ENCODE measurements around the gene ST7.

Gene ST7

DNA sequence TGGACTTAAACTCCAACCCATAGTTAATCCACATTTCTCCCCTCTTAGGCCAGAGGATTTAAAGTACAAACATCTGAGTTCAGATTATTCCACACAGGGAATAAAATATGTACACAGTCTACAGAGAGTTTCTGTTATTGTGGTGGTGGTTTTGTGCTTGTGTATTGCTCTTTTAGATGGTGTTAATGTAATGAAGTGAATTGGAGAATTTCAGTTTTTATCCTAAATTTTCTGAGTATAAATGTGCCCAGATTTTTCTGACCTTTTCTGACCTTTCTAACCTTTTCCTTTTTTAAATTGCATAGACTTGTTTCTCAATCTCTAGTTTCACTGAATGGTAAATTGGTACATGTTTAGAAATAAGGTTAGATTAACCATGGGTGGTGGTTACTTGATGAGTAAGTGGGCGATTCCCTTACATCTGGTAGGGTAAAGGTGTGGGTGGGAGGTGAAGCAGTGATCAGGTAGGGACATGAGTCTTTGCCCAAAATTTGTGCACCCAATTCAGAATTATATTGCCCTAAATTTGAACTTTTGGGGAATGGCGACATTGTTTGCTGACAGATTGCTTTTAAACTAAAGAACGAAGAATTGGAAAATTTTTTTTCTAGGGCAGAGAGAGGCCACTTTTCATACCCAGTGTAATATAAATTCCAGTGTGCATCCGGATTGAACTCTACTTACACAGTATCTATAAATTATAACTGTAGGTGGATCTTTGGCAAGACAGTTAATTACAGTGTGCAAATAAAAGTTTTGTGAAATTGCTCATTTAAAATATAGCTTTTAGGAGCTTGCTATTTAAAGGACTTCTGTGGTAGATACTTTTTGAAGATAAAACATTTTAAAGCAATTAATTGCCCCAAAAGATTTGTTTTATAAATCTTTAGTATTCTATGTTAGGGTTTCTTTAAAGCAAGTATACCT, 62.2 kb downstream of the ST7 start (continued):
- TF ChIP-seq, protein P1, sequence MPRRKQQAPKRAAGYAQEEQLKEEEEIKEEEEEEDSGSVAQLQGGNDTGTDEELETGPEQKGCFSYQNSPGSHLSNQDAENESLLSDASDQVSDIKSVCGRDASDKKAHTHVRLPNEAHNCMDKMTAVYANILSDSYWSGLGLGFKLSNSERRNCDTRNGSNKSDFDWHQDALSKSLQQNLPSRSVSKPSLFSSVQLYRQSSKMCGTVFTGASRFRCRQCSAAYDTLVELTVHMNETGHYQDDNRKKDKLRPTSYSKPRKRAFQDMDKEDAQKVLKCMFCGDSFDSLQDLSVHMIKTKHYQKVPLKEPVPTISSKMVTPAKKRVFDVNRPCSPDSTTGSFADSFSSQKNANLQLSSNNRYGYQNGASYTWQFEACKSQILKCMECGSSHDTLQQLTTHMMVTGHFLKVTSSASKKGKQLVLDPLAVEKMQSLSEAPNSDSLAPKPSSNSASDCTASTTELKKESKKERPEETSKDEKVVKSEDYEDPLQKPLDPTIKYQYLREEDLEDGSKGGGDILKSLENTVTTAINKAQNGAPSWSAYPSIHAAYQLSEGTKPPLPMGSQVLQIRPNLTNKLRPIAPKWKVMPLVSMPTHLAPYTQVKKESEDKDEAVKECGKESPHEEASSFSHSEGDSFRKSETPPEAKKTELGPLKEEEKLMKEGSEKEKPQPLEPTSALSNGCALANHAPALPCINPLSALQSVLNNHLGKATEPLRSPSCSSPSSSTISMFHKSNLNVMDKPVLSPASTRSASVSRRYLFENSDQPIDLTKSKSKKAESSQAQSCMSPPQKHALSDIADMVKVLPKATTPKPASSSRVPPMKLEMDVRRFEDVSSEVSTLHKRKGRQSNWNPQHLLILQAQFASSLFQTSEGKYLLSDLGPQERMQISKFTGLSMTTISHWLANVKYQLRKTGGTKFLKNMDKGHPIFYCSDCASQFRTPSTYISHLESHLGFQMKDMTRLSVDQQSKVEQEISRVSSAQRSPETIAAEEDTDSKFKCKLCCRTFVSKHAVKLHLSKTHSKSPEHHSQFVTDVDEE (CRISPR knock-in tag; IDR thresholded peaks at IDR 0.05): no peak

DNA sequence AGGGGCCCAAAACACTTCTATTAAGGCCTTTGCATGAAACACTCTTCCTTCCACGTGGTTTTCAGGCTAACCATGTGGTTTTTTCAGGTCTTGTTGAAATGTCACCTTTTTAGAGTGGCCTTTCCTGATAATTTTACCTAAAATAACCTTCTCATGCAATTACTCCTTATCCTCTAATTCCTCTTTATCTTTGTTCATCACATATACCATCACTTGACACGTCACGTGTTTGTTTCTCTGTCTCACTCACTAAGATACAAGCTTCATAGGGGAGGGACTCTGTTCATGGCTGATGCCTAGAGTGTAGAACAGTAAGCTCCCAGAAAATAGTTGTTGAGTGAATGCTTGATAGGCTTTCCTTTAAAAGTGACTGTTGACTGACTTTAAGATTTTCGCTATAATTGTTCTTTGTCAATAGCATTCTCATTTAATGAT, 63.7 kb downstream of the ST7 start:
- TF ChIP-seq, protein P2, sequence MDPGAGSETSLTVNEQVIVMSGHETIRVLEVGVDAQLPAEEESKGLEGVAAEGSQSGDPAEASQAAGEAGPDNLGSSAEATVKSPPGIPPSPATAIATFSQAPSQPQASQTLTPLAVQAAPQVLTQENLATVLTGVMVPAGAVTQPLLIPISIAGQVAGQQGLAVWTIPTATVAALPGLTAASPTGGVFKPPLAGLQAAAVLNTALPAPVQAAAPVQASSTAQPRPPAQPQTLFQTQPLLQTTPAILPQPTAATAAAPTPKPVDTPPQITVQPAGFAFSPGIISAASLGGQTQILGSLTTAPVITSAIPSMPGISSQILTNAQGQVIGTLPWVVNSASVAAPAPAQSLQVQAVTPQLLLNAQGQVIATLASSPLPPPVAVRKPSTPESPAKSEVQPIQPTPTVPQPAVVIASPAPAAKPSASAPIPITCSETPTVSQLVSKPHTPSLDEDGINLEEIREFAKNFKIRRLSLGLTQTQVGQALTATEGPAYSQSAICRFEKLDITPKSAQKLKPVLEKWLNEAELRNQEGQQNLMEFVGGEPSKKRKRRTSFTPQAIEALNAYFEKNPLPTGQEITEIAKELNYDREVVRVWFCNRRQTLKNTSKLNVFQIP (CRISPR knock-in tag; IDR thresholded peaks at IDR 0.05; ENCODE audit: borderline replicate concordance, low read depth): no peak
- TF ChIP-seq ZNF8 (CRISPR knock-in tag; IDR thresholded peaks at IDR 0.05) (no peak), PPARA (CRISPR knock-in tag; IDR thresholded peaks at IDR 0.05; ENCODE audit: borderline replicate concordance) (no peak), CREB5 (CRISPR knock-in tag; IDR thresholded peaks at IDR 0.05; ENCODE audit: low read depth) (no peak), BACH2 (CRISPR knock-in tag; IDR thresholded peaks at IDR 0.05; ENCODE audit: borderline replicate concordance) (no peak), ZFP3 (CRISPR knock-in tag; IDR thresholded peaks at IDR 0.05) (no peak), ZNF70 (CRISPR knock-in tag; IDR thresholded peaks at IDR 0.05) (no peak), ESRRG (CRISPR knock-in tag; IDR thresholded peaks at IDR 0.05) (no peak), ISL1 (CRISPR knock-in tag; IDR thresholded peaks at IDR 0.05) (no peak), CSDC2 (CRISPR knock-in tag; IDR thresholded peaks at IDR 0.05) (no peak)
- TF ChIP-seq, protein P1 (CRISPR knock-in tag; IDR thresholded peaks at IDR 0.05): no peak
- no peak for ATAC-seq

- ATAC-seq: no peak
- TF ChIP-seq ZNF565 (CRISPR knock-in tag; conservative IDR thresholded peaks at IDR 0.05; ENCODE audit: low read depth) (no peak), ARNTL (CRISPR knock-in tag; IDR thresholded peaks at IDR 0.05; ENCODE audit: borderline replicate concordance, low read depth) (no peak), PPARA (CRISPR knock-in tag; IDR thresholded peaks at IDR 0.05; ENCODE audit: borderline replicate concordance) (no peak), BACH2 (CRISPR knock-in tag; IDR thresholded peaks at IDR 0.05; ENCODE audit: borderline replicate concordance) (no peak), ZFP30 (CRISPR knock-in tag; IDR thresholded peaks at IDR 0.05) (no peak), ISL1 (CRISPR knock-in tag; IDR thresholded peaks at IDR 0.05) (no peak), CREB5 (CRISPR knock-in tag; IDR thresholded peaks at IDR 0.05; ENCODE audit: low read depth) (no peak), ESRRG (CRISPR knock-in tag; IDR thresholded peaks at IDR 0.05) (no peak), TCF4 (CRISPR knock-in tag; IDR thresholded peaks at IDR 0.05; ENCODE audit: borderline replicate concordance) (no peak), ZFP3 (CRISPR knock-in tag; IDR thresholded peaks at IDR 0.05) (no peak), CSDC2 (CRISPR knock-in tag; IDR thresholded peaks at IDR 0.05) (no peak), ZNF8 (CRISPR knock-in tag; IDR thresholded peaks at IDR 0.05) (no peak), SNAI2 (CRISPR knock-in tag; IDR thresholded peaks at IDR 0.05) (no peak), GLIS3 (CRISPR knock-in tag; IDR thresholded peaks at IDR 0.05) (no peak)
- TF ChIP-seq, protein P2 (CRISPR knock-in tag; IDR thresholded peaks at IDR 0.05; ENCODE audit: borderline replicate concordance, low read depth): no peak
- TF ChIP-seq, protein P3, sequence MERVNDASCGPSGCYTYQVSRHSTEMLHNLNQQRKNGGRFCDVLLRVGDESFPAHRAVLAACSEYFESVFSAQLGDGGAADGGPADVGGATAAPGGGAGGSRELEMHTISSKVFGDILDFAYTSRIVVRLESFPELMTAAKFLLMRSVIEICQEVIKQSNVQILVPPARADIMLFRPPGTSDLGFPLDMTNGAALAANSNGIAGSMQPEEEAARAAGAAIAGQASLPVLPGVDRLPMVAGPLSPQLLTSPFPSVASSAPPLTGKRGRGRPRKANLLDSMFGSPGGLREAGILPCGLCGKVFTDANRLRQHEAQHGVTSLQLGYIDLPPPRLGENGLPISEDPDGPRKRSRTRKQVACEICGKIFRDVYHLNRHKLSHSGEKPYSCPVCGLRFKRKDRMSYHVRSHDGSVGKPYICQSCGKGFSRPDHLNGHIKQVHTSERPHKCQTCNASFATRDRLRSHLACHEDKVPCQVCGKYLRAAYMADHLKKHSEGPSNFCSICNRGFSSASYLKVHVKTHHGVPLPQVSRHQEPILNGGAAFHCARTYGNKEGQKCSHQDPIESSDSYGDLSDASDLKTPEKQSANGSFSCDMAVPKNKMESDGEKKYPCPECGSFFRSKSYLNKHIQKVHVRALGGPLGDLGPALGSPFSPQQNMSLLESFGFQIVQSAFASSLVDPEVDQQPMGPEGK (CRISPR knock-in tag; IDR thresholded peaks at IDR 0.05; ENCODE audit: borderline replicate concordance): no peak
- TF ChIP-seq, protein P4, sequence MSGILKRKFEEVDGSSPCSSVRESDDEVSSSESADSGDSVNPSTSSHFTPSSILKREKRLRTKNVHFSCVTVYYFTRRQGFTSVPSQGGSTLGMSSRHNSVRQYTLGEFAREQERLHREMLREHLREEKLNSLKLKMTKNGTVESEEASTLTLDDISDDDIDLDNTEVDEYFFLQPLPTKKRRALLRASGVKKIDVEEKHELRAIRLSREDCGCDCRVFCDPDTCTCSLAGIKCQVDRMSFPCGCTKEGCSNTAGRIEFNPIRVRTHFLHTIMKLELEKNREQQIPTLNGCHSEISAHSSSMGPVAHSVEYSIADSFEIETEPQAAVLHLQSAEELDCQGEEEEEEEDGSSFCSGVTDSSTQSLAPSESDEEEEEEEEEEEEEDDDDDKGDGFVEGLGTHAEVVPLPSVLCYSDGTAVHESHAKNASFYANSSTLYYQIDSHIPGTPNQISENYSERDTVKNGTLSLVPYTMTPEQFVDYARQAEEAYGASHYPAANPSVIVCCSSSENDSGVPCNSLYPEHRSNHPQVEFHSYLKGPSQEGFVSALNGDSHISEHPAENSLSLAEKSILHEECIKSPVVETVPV (CRISPR knock-in tag; IDR thresholded peaks at IDR 0.05): no peak
These were observed 64.5 kb downstream of the ST7 start for GRCh38 chr7:117017702-117018266.

Measured in SK-N-SH treated with all-trans-retinoic acid at 6 μM for 48 hours (cell line).